Transverse colon (tissue), 4 donors: ENCODE results near the gene TCF3. TPM values are rescaled to one million over a fixed set of nuclear protein-coding genes. Genes with fewer than 3 reads are reported as not detected.

Source experiments
- DNase-seq: peaks from one replicate; pipeline ENCODE4 v3.0.0-alpha.2; 2019
- H3K27ac ChIP-seq, 4 donors: fragments of 200-600 bp; sonication (generic); 2 replicates each; pipeline ENCODE4 v1.5.1; 2016 to 2018; ENCODE audit warnings: inconsistent platforms in 4 of 4
- H3K27me3 ChIP-seq: fragments of 200-600 bp; sonication (generic); 2 replicates; pipeline ENCODE4 v1.5.1; 2017; ENCODE audit warnings: inconsistent platforms
- H3K36me3 ChIP-seq, 4 donors: fragments of 200-600 bp; sonication (generic); 2 replicates each; pipeline ENCODE4 v1.5.1; 2017 to 2019; ENCODE audit warnings: inconsistent platforms in 4 of 4
- H3K4me1 ChIP-seq, 4 donors: fragments of 200-600 bp; sonication (generic); 2 replicates each; pipeline ENCODE4 v1.5.1; 2017 to 2020; ENCODE audit warnings: inconsistent platforms in 4 of 4
- H3K4me3 ChIP-seq, 4 donors: fragments of 200-600 bp; sonication (generic); 1 replicate in 1 of 4; 2 replicates in 3 of 4; pipeline versions ENCODE4 v1.5.1 to v1.6.1; 2017 to 2019; ENCODE audit warnings: inconsistent platforms in 4 of 4
- H3K9me3 ChIP-seq, 2 donors: fragments of 200-600 bp; sonication (generic); 2 replicates each; pipeline ENCODE4 v1.5.1; 2017 to 2019; ENCODE audit warnings: inconsistent platforms in 2 of 2
- EP300 ChIP-seq: sonication (generic); formaldehyde crosslinking; IDR thresholded peaks from one replicate; pipeline ENCODE4 v1.6.1; 2017; ENCODE audit warnings: antibody characterized with exemption, low read depth
- POLR2A ChIP-seq: fragments of 450-650 bp; IDR thresholded peaks from one replicate; pipeline ENCODE4 v1.6.1; 2016; ENCODE audit warnings: antibody characterized with exemption, mild to moderate bottlenecking, moderate library complexity
- POLR2AphosphoS5 ChIP-seq, 3 donors: sonication (generic); formaldehyde crosslinking; IDR thresholded peaks; one replicate each; pipeline ENCODE4 v1.6.1; 2016; ENCODE audit warnings: antibody characterized with exemption in 3 of 3
- WGBS, 2 donors: methylation state at CpG; one replicate each; pipeline ENCODE4 v1.1.5; 2018; ENCODE audit warnings: low coverage in 1 of 2; 5-methylcytosine and 5-hydroxymethylcytosine counted together
- in situ Hi-C, 4 donors: fragments of 200-750 bp; cut with MboI; loops; one replicate each; pipeline versions ENCODE4 v1.15.0 to v1.15.1; 2017; ENCODE audit warnings: low sequenced_read_pairs in 3 of 4, low pct_ligation_motif_present in 1 of 4, low pct_unique_long_range_greater_than_20kb in 1 of 4
- intact Hi-C: fragments of 100-400 bp; cut with DNase I; formaldehyde crosslinking; loops from one replicate; pipeline ENCODE4 v1.15.1; 2023; ENCODE audit warnings: low total_unique reads
- small RNA-seq, 4 donors: library from RNA; depleted of rRNA; stranded (forward); fragments of <200 nt; gene quantifications; one replicate each; pipeline ENCODE3, GENCODE V24; 2016
- total RNA-seq, 4 donors: library from RNA; depleted of rRNA; stranded (reverse); fragments of >200 nt; gene quantifications; one replicate each; pipeline ENCODE4 v1.1.0, GENCODE V29; 2016
- TF ChIP-seq, protein P1 (sequence below), 5 experiments: fragments of 200-600 bp in 3 of 5; fragments of 450-650 bp in 2 of 5; sonication (generic) in 3 of 5; IDR thresholded peaks; 1 replicate in 2 of 5; 2 replicates in 3 of 5; pipeline ENCODE4 v1.5.1; 2016 to 2017; ENCODE audit warnings: antibody characterized with exemption in 5 of 5, inconsistent platforms in 3 of 5, mild to moderate bottlenecking in 2 of 5, moderate library complexity in 1 of 5

Gene TCF3
- total RNA-seq, 4 donors from 2014 or later: 55.9 to 160 (median 79.7) TPM

DNA sequence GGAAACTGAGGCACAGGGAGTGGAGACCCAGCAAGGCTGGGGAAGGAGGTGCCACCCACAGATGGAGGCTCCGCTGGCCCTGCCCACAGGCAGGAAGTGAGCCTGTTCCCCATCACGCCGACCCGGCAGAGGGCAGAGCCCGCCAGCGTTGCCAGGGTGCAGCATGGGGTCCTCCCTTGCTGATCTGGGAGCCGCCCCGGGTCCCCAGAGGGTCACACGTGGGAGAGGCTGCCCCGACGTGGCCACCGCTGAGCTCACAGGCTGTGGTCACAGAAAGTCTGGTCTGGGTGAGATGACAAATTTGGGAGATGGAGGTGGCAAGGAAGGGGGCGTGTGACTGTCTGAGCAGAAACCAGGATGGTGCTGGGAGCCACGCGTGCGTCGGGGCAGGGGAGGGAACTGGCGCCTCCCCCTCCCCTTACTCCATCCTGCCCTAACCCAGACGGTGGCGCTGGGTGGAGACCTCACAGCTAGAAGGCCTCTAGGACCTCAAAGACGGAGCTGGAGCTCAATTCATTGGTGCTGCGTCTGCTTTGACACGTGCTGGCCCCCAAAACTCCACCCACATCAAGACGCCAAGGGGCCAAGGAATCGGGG lies 92.0 kb downstream of the TCF3 start:
- no peak overlapping the region for H3K4me3 ChIP-seq
- no peaks in the 10 kb centered on the region for H3K27me3 ChIP-seq
- WGBS, 2 donors: 75 to 81% methylated on average over 4 to 16 of the region's 25 CpGs
- intact Hi-C loops (no loop called here), in situ Hi-C loops (no loop called here)
- no peak for DNase-seq
- H3K27ac ChIP-seq: no peak overlapping the region
- no peaks in the 10 kb centered on the region for H3K9me3 ChIP-seq
- H3K4me1 ChIP-seq: no peaks in the 10 kb centered on the region
- no peak for TF ChIP-seq EP300
- TF ChIP-seq POLR2A: no peak
- TF ChIP-seq, protein P1, sequence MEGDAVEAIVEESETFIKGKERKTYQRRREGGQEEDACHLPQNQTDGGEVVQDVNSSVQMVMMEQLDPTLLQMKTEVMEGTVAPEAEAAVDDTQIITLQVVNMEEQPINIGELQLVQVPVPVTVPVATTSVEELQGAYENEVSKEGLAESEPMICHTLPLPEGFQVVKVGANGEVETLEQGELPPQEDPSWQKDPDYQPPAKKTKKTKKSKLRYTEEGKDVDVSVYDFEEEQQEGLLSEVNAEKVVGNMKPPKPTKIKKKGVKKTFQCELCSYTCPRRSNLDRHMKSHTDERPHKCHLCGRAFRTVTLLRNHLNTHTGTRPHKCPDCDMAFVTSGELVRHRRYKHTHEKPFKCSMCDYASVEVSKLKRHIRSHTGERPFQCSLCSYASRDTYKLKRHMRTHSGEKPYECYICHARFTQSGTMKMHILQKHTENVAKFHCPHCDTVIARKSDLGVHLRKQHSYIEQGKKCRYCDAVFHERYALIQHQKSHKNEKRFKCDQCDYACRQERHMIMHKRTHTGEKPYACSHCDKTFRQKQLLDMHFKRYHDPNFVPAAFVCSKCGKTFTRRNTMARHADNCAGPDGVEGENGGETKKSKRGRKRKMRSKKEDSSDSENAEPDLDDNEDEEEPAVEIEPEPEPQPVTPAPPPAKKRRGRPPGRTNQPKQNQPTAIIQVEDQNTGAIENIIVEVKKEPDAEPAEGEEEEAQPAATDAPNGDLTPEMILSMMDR (IDR thresholded peaks at IDR 0.05): no peak
- no peak for TF ChIP-seq POLR2AphosphoS5 (IDR thresholded peaks at IDR 0.05)
- H3K36me3 ChIP-seq: peaks cover 0 to 4% (median 0%) of the 10 kb centered on the region in 4 donors

Small RNA genes lying within 50 kb of the gene (small RNA-seq; reads per million reads assigned to genes)
- 0 reads per million in 4 donors for gene AC005943.2
- 0 reads per million in 4 donors for gene RN7SL477P
- gene RNU6-1223P: 0 to 0.36 (median 0) reads per million in 4 donors

Other genes with a start within 250 kb of the TCF3 start
- gene DAZAP1, start 245.0 kb downstream of the TCF3 start, total RNA-seq: 10 to 100 TPM; 36.3 to 77.2 (median 41.6) TPM
- 1,000 to 10,000 TPM; 1,367 to 2,740 (median 2,511) TPM for gene RPS15, start 214.2 kb downstream of the TCF3 start, total RNA-seq
- 1 to 10 TPM in 1 of 4 donors, under 1 TPM in 3; under 0.01 to 6.0 (median 0.36) TPM for gene APC2, start 202.5 kb downstream of the TCF3 start, total RNA-seq
- gene C19orf25, start 173.4 kb downstream of the TCF3 start, total RNA-seq: 10 to 100 TPM; 36.2 to 89.2 (median 46.0) TPM
- gene PCSK4, start 162.3 kb downstream of the TCF3 start, total RNA-seq: 10 to 100 TPM in 1 of 4 donors, 1 to 10 TPM in 3; 2.6 to 11.9 (median 7.5) TPM
- gene REEP6, start 161.4 kb downstream of the TCF3 start, total RNA-seq: 1 to 10 TPM in 2 of 4 donors, not detected in 2; 2.2 to 3.3 TPM
- 1 to 10 TPM in 3 of 4 donors, not detected in 1; 2.6 to 3.7 (median 2.7) TPM for gene ADAMTSL5, start 139.6 kb downstream of the TCF3 start, total RNA-seq
- gene PLK5, start 128.5 kb downstream of the TCF3 start, total RNA-seq: not detected
- gene MEX3D, start 84.3 kb downstream of the TCF3 start, total RNA-seq: 100 to 1,000 TPM in 1 of 4 donors, 10 to 100 TPM in 3; 20.8 to 100 (median 27.8) TPM
- 100 to 1,000 TPM in 1 of 4 donors, 10 to 100 TPM in 3; 61.4 to 121 (median 68.7) TPM for gene MBD3, start 59.8 kb downstream of the TCF3 start, total RNA-seq
- gene UQCR11, start 47.2 kb downstream of the TCF3 start, total RNA-seq: 100 to 1,000 TPM in 1 of 4 donors, 10 to 100 TPM in 3; 19.9 to 120 (median 60.8) TPM
- gene ONECUT3, start 100.9 kb upstream of the TCF3 start, total RNA-seq: not detected
- gene ATP8B3, start 159.7 kb upstream of the TCF3 start, total RNA-seq: under 1 TPM in 2 of 4 donors, not detected in 2; 0.27 to 0.75 TPM
- 10 to 100 TPM; 36.0 to 95.0 (median 56.3) TPM for gene REXO1, start 195.9 kb upstream of the TCF3 start, total RNA-seq
- 10 to 100 TPM in 3 of 4 donors, 1 to 10 TPM in 1; 9.0 to 18.3 (median 11.6) TPM for gene KLF16, start 211.0 kb upstream of the TCF3 start, total RNA-seq
- 100 to 1,000 TPM in 3 of 4 donors, 10 to 100 TPM in 1; 90.0 to 179 (median 140) TPM for gene ABHD17A, start 232.9 kb upstream of the TCF3 start, total RNA-seq